ENCODE results near the gene TFAP2E.

- TF ChIP-seq POLR2A (IDR thresholded peaks at IDR 0.05) (no peak), CTCF (IDR thresholded peaks at IDR 0.05) (no peak)
Measured at GRCh38 chr1:35558374-35559316, 14.5 kb upstream of the TFAP2E start.

Data from suprapubic skin (tissue), 3 donors.